Progenitor cell of endocrine pancreas (in vitro differentiated cells): ENCODE data around the gene IAH1. TPM values are rescaled to one million over a fixed set of nuclear protein-coding genes. Genes with fewer than 3 reads are reported as not detected.

Experiments used
- DNase-seq: peaks from one replicate; pipeline ENCODE4 v3.0.0; 2021; ENCODE audit warnings: low spot score; ENCODE audit not compliant: unreplicated experiment
- H3K27ac Mint-ChIP-seq: 2 replicates; pipeline ENCODE4 v1.8.0; 2021; ENCODE audit warnings: mild to moderate bottlenecking, moderate library complexity, mixed read lengths
- H3K27me3 Mint-ChIP-seq: 2 replicates; pipeline ENCODE4 v1.8.0; 2021; ENCODE audit warnings: mixed read lengths
- H3K36me3 Mint-ChIP-seq: 2 replicates; pipeline ENCODE4 v1.8.0; 2022; ENCODE audit warnings: mixed read lengths; ENCODE audit not compliant: insufficient read depth
- H3K4me1 Mint-ChIP-seq: 2 replicates; pipeline ENCODE4 v1.8.0; 2021; ENCODE audit warnings: low read depth, mixed read lengths
- H3K4me3 Mint-ChIP-seq: 2 replicates; pipeline ENCODE4 v1.8.0; 2021; ENCODE audit warnings: low read depth, mild to moderate bottlenecking, moderate library complexity, mixed read lengths
- H3K9me3 Mint-ChIP-seq: 2 replicates; pipeline ENCODE4 v1.8.0; 2021; ENCODE audit warnings: low read depth, mixed read lengths
- total RNA-seq: library from RNA; stranded (reverse); gene quantifications from 2 replicates; pipeline ENCODE4 v1.2.1, GENCODE V29; 2021
- TF ChIP-seq, protein P1 (sequence below): fragments of 200-600 bp; sonication (generic); IDR thresholded peaks from one replicate; pipeline ENCODE4 v1.5.0; 2021; ENCODE audit warnings: antibody characterized with exemption, mild to moderate bottlenecking; ENCODE audit not compliant: unreplicated experiment

Gene IAH1
- total RNA-seq, 1 donor from 2014 or later: 36.6 TPM

DNA sequence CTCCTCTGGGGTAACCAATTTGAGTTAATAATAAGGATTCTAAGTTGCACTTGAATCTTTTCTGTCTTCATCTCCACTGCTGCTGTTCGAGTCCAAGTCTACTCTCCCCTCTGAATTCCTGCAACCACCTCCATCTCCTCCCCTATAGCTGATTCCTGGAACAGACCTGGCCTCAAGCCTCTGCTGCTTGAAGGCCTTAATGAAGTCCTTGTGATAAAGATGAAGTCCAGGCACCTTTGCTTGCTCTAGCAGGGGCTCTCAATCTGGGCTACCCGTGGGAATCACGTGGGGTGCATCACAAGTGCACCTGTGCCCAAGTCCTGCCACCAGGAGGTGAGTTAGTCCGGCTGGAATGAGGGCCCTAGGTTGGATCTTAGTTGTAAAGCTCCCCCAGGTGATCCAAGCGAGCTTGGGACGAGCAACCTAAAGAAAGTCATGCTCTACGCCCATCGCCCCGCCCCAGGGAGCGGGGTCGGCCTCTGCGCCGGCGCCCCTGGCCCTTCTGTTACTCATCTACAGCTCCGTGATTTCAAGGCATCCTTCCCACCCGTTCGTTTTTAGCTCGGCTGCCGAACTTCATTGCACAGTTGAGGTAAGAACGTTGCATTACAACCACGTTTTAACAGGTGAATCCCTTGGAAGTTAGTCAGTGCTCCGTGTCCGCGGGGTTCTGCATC is 905 bp upstream of the IAH1 start:
- Mint-ChIP-seq H3K9me3 (peaks cover 3% of the 10 kb centered on the region), H3K27me3 (no peaks in the 10 kb centered on the region), H3K36me3 (peaks cover 25% of the 10 kb centered on the region), H3K27ac (peak overlapping the region; percentile 48), H3K4me3 (peak overlapping the region; percentile 75), H3K4me1 (peaks cover 10% of the 10 kb centered on the region)
- TF ChIP-seq, protein P1, sequence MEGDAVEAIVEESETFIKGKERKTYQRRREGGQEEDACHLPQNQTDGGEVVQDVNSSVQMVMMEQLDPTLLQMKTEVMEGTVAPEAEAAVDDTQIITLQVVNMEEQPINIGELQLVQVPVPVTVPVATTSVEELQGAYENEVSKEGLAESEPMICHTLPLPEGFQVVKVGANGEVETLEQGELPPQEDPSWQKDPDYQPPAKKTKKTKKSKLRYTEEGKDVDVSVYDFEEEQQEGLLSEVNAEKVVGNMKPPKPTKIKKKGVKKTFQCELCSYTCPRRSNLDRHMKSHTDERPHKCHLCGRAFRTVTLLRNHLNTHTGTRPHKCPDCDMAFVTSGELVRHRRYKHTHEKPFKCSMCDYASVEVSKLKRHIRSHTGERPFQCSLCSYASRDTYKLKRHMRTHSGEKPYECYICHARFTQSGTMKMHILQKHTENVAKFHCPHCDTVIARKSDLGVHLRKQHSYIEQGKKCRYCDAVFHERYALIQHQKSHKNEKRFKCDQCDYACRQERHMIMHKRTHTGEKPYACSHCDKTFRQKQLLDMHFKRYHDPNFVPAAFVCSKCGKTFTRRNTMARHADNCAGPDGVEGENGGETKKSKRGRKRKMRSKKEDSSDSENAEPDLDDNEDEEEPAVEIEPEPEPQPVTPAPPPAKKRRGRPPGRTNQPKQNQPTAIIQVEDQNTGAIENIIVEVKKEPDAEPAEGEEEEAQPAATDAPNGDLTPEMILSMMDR: peak; percentile 48
- peak; percentile 35 for DNase-seq

DNA sequence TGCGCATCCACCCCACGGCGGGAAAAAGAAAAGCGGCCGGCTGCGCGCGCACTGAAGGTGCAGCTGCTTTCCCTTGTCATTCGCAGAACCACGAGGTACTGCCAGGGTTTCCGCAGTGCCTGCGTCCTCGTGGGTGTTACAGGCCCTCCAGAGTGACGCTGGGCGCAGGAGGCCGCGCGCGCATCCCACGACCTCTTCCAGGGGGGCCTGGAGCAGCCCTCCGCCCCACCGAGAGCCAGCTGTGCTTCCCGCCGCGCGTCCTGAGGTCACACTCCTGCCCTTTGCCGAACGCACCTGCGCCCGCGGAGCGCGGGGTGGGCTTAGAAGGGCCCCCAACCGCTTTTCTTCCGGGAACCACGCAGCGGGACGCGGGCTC is 378 bp upstream of the IAH1 start:
- peaks cover 10% of the 10 kb centered on the region for H3K4me1 Mint-ChIP-seq
- H3K27me3 Mint-ChIP-seq: no peaks in the 10 kb centered on the region
- peaks cover 3% of the 10 kb centered on the region for H3K9me3 Mint-ChIP-seq
- H3K4me3 Mint-ChIP-seq: peak overlapping the region; percentile 75
- DNase-seq: no peak
- TF ChIP-seq, protein P1: no peak
- H3K36me3 Mint-ChIP-seq: peaks cover 27% of the 10 kb centered on the region
- peak overlapping the region; percentile 48 for H3K27ac Mint-ChIP-seq

DNA sequence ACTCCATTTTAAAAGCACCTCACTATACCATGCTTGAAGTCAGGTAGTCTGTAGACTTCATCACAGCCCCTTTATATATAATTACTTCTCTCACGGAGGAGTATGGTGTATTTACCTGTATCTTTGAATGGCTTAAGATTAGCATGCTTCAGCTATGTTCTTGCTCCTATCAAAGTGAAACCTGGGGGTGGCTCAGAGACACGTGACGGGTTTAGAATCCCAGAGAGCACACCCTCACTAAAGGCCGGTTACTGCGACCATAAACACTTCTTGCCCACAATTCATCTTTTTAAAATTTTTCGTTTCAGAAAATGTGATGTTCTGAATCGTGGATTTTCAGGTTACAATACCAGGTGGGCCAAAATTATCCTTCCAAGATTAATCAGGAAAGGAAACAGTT is 3.6 kb downstream of the IAH1 start:
- H3K27ac Mint-ChIP-seq: no peak overlapping the region
- peaks cover 30% of the 10 kb centered on the region for H3K36me3 Mint-ChIP-seq
- TF ChIP-seq, protein P1: no peak
- peaks cover 3% of the 10 kb centered on the region for H3K9me3 Mint-ChIP-seq
- H3K4me1 Mint-ChIP-seq: peaks cover 10% of the 10 kb centered on the region
- DNase-seq: no peak
- H3K4me3 Mint-ChIP-seq: no peak overlapping the region
- H3K27me3 Mint-ChIP-seq: no peaks in the 10 kb centered on the region

DNA sequence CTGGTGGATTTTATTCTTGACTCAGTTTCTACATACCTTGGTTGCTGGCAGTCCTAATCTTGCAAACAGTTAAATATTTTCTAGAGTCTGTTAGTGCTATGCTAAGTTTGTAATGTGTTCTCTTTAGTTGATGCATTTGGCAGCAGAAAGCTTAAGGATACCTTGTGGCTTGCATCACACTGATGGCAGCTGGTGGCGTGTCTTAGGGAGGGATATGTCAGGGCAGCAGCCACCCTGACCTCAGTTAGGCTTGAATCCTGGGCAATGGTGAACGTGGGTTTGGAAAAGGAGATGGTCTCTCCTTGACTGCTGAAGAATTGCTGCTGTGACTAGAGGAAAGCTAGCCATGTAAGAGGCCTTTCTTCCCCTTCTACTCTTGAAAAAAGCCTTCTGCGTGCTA is 4.2 kb downstream of the IAH1 start:
- TF ChIP-seq, protein P1: no peak
- H3K36me3 Mint-ChIP-seq: peaks cover 30% of the 10 kb centered on the region
- H3K4me1 Mint-ChIP-seq: peaks cover 9% of the 10 kb centered on the region
- DNase-seq: no peak
- H3K27ac Mint-ChIP-seq: no peak overlapping the region
- H3K27me3 Mint-ChIP-seq: no peaks in the 10 kb centered on the region
- H3K4me3 Mint-ChIP-seq: no peak overlapping the region
- H3K9me3 Mint-ChIP-seq: peaks cover 3% of the 10 kb centered on the region

DNA sequence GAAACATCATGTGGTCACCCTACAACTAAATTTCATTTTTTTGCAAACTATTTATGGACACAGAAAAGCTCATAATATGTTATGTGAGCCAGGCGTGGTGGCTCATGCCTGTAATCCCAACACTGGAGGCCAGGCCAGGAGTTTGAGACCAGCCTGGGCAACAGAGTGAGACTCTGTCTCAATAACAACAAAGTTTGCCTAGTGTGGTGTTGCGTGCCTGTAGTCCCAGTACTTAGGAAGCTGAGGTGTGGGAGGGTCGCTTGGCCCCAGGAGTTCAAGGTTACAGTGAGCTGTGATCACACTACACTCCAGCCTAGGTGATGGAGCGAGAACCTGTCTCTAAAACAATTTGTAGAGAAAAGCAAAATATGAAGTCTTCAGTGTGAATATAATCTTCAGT is 5.8 kb downstream of the IAH1 start:
- TF ChIP-seq, protein P1: no peak
- DNase-seq: no peak
- H3K4me3 Mint-ChIP-seq: no peak overlapping the region
- H3K27ac Mint-ChIP-seq: peak overlapping the region; percentile 50
- no peaks in the 10 kb centered on the region for H3K27me3 Mint-ChIP-seq
- H3K36me3 Mint-ChIP-seq: peaks cover 34% of the 10 kb centered on the region
- peaks cover 3% of the 10 kb centered on the region for H3K9me3 Mint-ChIP-seq
- H3K4me1 Mint-ChIP-seq: peaks cover 9% of the 10 kb centered on the region
